ENCODE results near the gene EME2.

Gene EME2

GRCh38 chr16:1808691-1809090, 36.1 kb downstream of the EME2 start:
- Histone ChIP-seq H3K79me1 (ENCODE audit: low read depth, low read length) (peaks cover 4% of the 10 kb centered on the region), H3K18ac (ENCODE audit: low read length) (no peak overlapping the region), H3K14ac (ENCODE audit: low read length) (peak overlapping the region; percentile 8), H2BK12ac (ENCODE audit: low read length) (no peak overlapping the region), H3K4me1 (ENCODE audit: control insufficient read depth in 2 of 2, insufficient read depth in 1 of 2, low read depth in 1 of 2, low read length in 2 of 2) (no peaks in the 10 kb centered on the region), H3K9ac (ENCODE audit: low read depth, low read length, poor library complexity) (no peak overlapping the region), H3K4me3 (ENCODE audit: low read length in 2 of 2) (peak overlapping the region in 1 of 2 donors; percentile 10), H2BK5ac (ENCODE audit: low read length) (no peak overlapping the region), H2AK5ac (ENCODE audit: low read depth, low read length) (no peak overlapping the region), H2BK15ac (ENCODE audit: low read length) (no peak overlapping the region), H3K9me3 (replicated peaks in 1 of 2; ENCODE audit: control insufficient read depth in 2 of 2, insufficient read depth in 1 of 2, low read depth in 1 of 2, low read length in 2 of 2) (no peaks in the 10 kb centered on the region), H4K8ac (ENCODE audit: low read depth, low read length) (no peak overlapping the region), H3K27ac (replicated peaks; ENCODE audit: low read length) (no peak overlapping the region), H3K36me3 (replicated peaks in 1 of 2; ENCODE audit: control insufficient read depth in 2 of 2, insufficient read depth in 2 of 2, low read length in 2 of 2) (peaks cover 21 to 48% of the 10 kb centered on the region in 2 donors), H3K27me3 (ENCODE audit: control insufficient read depth in 3 of 3, insufficient read depth in 3 of 3, low read depth in 1 of 3, low read length in 3 of 3) (no peaks in the 10 kb centered on the region), H3K23ac (ENCODE audit: low read depth, low read length, poor library complexity) (no peak overlapping the region), H4K91ac (ENCODE audit: low read depth, low read length, poor library complexity) (no peak overlapping the region), H2AFZ (ENCODE audit: low read length) (no peak overlapping the region), H3K4ac (ENCODE audit: low read length) (peak overlapping the region; percentile 53), H2BK120ac (ENCODE audit: low read depth, low read length) (no peak overlapping the region), H3K4me2 (ENCODE audit: insufficient read depth, low read length, poor library complexity, severe bottlenecking) (no peak overlapping the region)
- WGBS, 2 donors (ENCODE audit: extremely low coverage in 2 of 2, insufficient read length in 2 of 2, insufficient replicate concordance in 1 of 2), result no CpG with 5 or more reads among the region's 18 CpGs
- no peak for DNase-seq (ENCODE audit: low spot score)

GRCh38 chr16:1809281-1809801, 36.7 kb downstream of the EME2 start:
- H3K36me3 ChIP-seq (replicated peaks in 1 of 2; ENCODE audit: control insufficient read depth in 2 of 2, insufficient read depth in 2 of 2, low read length in 2 of 2), result peaks cover 21 to 49% of the 10 kb centered on the region in 2 donors
- no peak for DNase-seq (ENCODE audit: low spot score)
- H3K4me3 ChIP-seq (ENCODE audit: low read length in 2 of 2), result no peak overlapping the region

GRCh38 chr16:1810106-1810505, 37.5 kb downstream of the EME2 start:
- H3K9ac ChIP-seq (ENCODE audit: low read depth, low read length, poor library complexity), result no peak overlapping the region
- H3K23ac ChIP-seq (ENCODE audit: low read depth, low read length, poor library complexity), result no peak overlapping the region
- H3K9me3 ChIP-seq (replicated peaks in 1 of 2; ENCODE audit: control insufficient read depth in 2 of 2, insufficient read depth in 1 of 2, low read depth in 1 of 2, low read length in 2 of 2), result no peaks in the 10 kb centered on the region
- no peak overlapping the region for H2BK12ac ChIP-seq (ENCODE audit: low read length)
- H2BK15ac ChIP-seq (ENCODE audit: low read length), result no peak overlapping the region
- no peak overlapping the region for H2AK5ac ChIP-seq (ENCODE audit: low read depth, low read length)
- H3K4me2 ChIP-seq (ENCODE audit: insufficient read depth, low read length, poor library complexity, severe bottlenecking), result no peak overlapping the region
- peak overlapping the region; percentile 39 for H2BK5ac ChIP-seq (ENCODE audit: low read length)
- H3K27ac ChIP-seq (replicated peaks; ENCODE audit: low read length), result no peak overlapping the region
- no peak overlapping the region for H4K8ac ChIP-seq (ENCODE audit: low read depth, low read length)
- H3K4me1 ChIP-seq (ENCODE audit: control insufficient read depth in 2 of 2, insufficient read depth in 1 of 2, low read depth in 1 of 2, low read length in 2 of 2), result no peaks in the 10 kb centered on the region
- H3K27me3 ChIP-seq (ENCODE audit: control insufficient read depth in 3 of 3, insufficient read depth in 3 of 3, low read depth in 1 of 3, low read length in 3 of 3), result no peaks in the 10 kb centered on the region
- H3K18ac ChIP-seq (ENCODE audit: low read length), result no peak overlapping the region
- H2AFZ ChIP-seq (ENCODE audit: low read length), result no peak overlapping the region
- no peak for DNase-seq (ENCODE audit: low spot score)
- WGBS, 2 donors (ENCODE audit: extremely low coverage in 2 of 2, insufficient read length in 2 of 2, insufficient replicate concordance in 1 of 2), result no CpG with 5 or more reads among the region's 16 CpGs
- peaks cover 21 to 48% of the 10 kb centered on the region in 2 donors for H3K36me3 ChIP-seq (replicated peaks in 1 of 2; ENCODE audit: control insufficient read depth in 2 of 2, insufficient read depth in 2 of 2, low read length in 2 of 2)
- H2BK120ac ChIP-seq (ENCODE audit: low read depth, low read length), result no peak overlapping the region
- no peak overlapping the region for H4K91ac ChIP-seq (ENCODE audit: low read depth, low read length, poor library complexity)
- no peak overlapping the region for H3K14ac ChIP-seq (ENCODE audit: low read length)
- H3K4ac ChIP-seq (ENCODE audit: low read length), result no peak overlapping the region
- peaks cover 4% of the 10 kb centered on the region for H3K79me1 ChIP-seq (ENCODE audit: low read depth, low read length)
- H3K4me3 ChIP-seq (ENCODE audit: low read length in 2 of 2), result no peak overlapping the region

More at GRCh38 chr16:1809281-1809801, 36.7 kb downstream of the EME2 start:
- H3K4me2 ChIP-seq (ENCODE audit: insufficient read depth, low read length, poor library complexity, severe bottlenecking), result no peak overlapping the region
- H3K4ac ChIP-seq (ENCODE audit: low read length), result no peak overlapping the region
- no peaks in the 10 kb centered on the region for H3K27me3 ChIP-seq (ENCODE audit: control insufficient read depth in 3 of 3, insufficient read depth in 3 of 3, low read depth in 1 of 3, low read length in 3 of 3)
- no peaks in the 10 kb centered on the region for H3K4me1 ChIP-seq (ENCODE audit: control insufficient read depth in 2 of 2, insufficient read depth in 1 of 2, low read depth in 1 of 2, low read length in 2 of 2)
- H4K91ac ChIP-seq (ENCODE audit: low read depth, low read length, poor library complexity), result no peak overlapping the region
- WGBS, 2 donors (ENCODE audit: extremely low coverage in 2 of 2, insufficient read length in 2 of 2, insufficient replicate concordance in 1 of 2), result no CpG with 5 or more reads among the region's 28 CpGs
- H2BK120ac ChIP-seq (ENCODE audit: low read depth, low read length), result no peak overlapping the region
- no peak overlapping the region for H4K8ac ChIP-seq (ENCODE audit: low read depth, low read length)
- peak overlapping the region; percentile 80 for H3K23ac ChIP-seq (ENCODE audit: low read depth, low read length, poor library complexity)
- H2BK5ac ChIP-seq (ENCODE audit: low read length), result no peak overlapping the region
- H2AK5ac ChIP-seq (ENCODE audit: low read depth, low read length), result no peak overlapping the region
- H3K9me3 ChIP-seq (replicated peaks in 1 of 2; ENCODE audit: control insufficient read depth in 2 of 2, insufficient read depth in 1 of 2, low read depth in 1 of 2, low read length in 2 of 2), result no peaks in the 10 kb centered on the region
- H3K14ac ChIP-seq (ENCODE audit: low read length), result no peak overlapping the region
- peaks cover 4% of the 10 kb centered on the region for H3K79me1 ChIP-seq (ENCODE audit: low read depth, low read length)
- no peak overlapping the region for H2BK15ac ChIP-seq (ENCODE audit: low read length)
- H3K27ac ChIP-seq (replicated peaks; ENCODE audit: low read length), result no peak overlapping the region
- peak overlapping the region; percentile 44 for H3K9ac ChIP-seq (ENCODE audit: low read depth, low read length, poor library complexity)
- no peak overlapping the region for H3K18ac ChIP-seq (ENCODE audit: low read length)
- no peak overlapping the region for H2AFZ ChIP-seq (ENCODE audit: low read length)
- H2BK12ac ChIP-seq (ENCODE audit: low read length), result no peak overlapping the region

GRCh38 chr16:1810536-1810935, 37.9 kb downstream of the EME2 start:
- Histone ChIP-seq H3K18ac (ENCODE audit: low read length) (no peak overlapping the region), H2AFZ (ENCODE audit: low read length) (no peak overlapping the region), H3K4ac (ENCODE audit: low read length) (no peak overlapping the region), H3K27me3 (ENCODE audit: control insufficient read depth in 3 of 3, insufficient read depth in 3 of 3, low read depth in 1 of 3, low read length in 3 of 3) (no peaks in the 10 kb centered on the region), H3K9me3 (replicated peaks in 1 of 2; ENCODE audit: control insufficient read depth in 2 of 2, insufficient read depth in 1 of 2, low read depth in 1 of 2, low read length in 2 of 2) (no peaks in the 10 kb centered on the region), H3K4me1 (ENCODE audit: control insufficient read depth in 2 of 2, insufficient read depth in 1 of 2, low read depth in 1 of 2, low read length in 2 of 2) (no peaks in the 10 kb centered on the region), H3K27ac (replicated peaks; ENCODE audit: low read length) (no peak overlapping the region), H3K79me1 (ENCODE audit: low read depth, low read length) (peaks cover 4% of the 10 kb centered on the region), H2BK15ac (ENCODE audit: low read length) (no peak overlapping the region), H2AK5ac (ENCODE audit: low read depth, low read length) (peak overlapping the region; percentile 63), H3K36me3 (replicated peaks in 1 of 2; ENCODE audit: control insufficient read depth in 2 of 2, insufficient read depth in 2 of 2, low read length in 2 of 2) (peaks cover 21 to 53% of the 10 kb centered on the region in 2 donors), H3K9ac (ENCODE audit: low read depth, low read length, poor library complexity) (no peak overlapping the region), H3K23ac (ENCODE audit: low read depth, low read length, poor library complexity) (peak overlapping the region; percentile 43), H3K4me3 (ENCODE audit: low read length in 2 of 2) (no peak overlapping the region), H2BK5ac (ENCODE audit: low read length) (no peak overlapping the region), H3K4me2 (ENCODE audit: insufficient read depth, low read length, poor library complexity, severe bottlenecking) (no peak overlapping the region), H4K91ac (ENCODE audit: low read depth, low read length, poor library complexity) (no peak overlapping the region), H4K8ac (ENCODE audit: low read depth, low read length) (no peak overlapping the region), H3K14ac (ENCODE audit: low read length) (no peak overlapping the region), H2BK120ac (ENCODE audit: low read depth, low read length) (no peak overlapping the region), H2BK12ac (ENCODE audit: low read length) (no peak overlapping the region)
- no peak for DNase-seq (ENCODE audit: low spot score)
- WGBS, 2 donors (ENCODE audit: extremely low coverage in 2 of 2, insufficient read length in 2 of 2, insufficient replicate concordance in 1 of 2), result no CpG with 5 or more reads among the region's 16 CpGs

Measured in neuronal stem cell (in vitro differentiated cells).